ENCODE data around the gene TMPRSS4. TPM values are rescaled to one million over a fixed set of nuclear protein-coding genes. Genes with fewer than 3 reads are reported as not detected.

The TMPRSS4 gene
- total and polyA plus RNA-seq, 2 of the 13 experiments (the other 11 are each of a cell fraction or from before 2014, with no cell fraction given): 0.32 TPM; not detected in 1

- no peak for TF ChIP-seq PLSCR1 (CRISPR knock-in tag; IDR thresholded peaks at IDR 0.05; ENCODE audit: borderline replicate concordance)
These were observed 76.6 kb downstream of the TMPRSS4 start (continued) for GRCh38 chr11:118153516-118153915.

GRCh38 chr11:118153976-118154375, 77.1 kb downstream of the TMPRSS4 start:
- DNase-seq (ENCODE audit: low spot score) (no peak), ATAC-seq (no peak), FAIRE-seq (no peak)
- Histone ChIP-seq H2AFZ (ENCODE audit: low read length) (no peak overlapping the region), H3K9me3 (ENCODE audit: low read length) (no peaks in the 10 kb centered on the region), H3K79me2 (ENCODE audit: insufficient read depth, low read length) (no peaks in the 10 kb centered on the region), H3K27ac (ENCODE audit: extremely low read length, insufficient read depth, low read length) (no peak overlapping the region), H3K27me3 (ENCODE audit: control insufficient read depth in 1 of 2, insufficient read depth in 2 of 2, low read length in 2 of 2) (peaks cover 26 to 94% of the 10 kb centered on the region in 2 experiments), H4K20me1 (ENCODE audit: insufficient read depth, low read length) (no peaks in the 10 kb centered on the region), H3K4me1 (ENCODE audit: insufficient read depth, low read length) (peaks cover 26% of the 10 kb centered on the region), H3K36me3 (replicated peaks in 1 of 2; ENCODE audit: control insufficient read depth in 1 of 2, insufficient read depth in 2 of 2, low read length in 2 of 2) (no peaks in the 10 kb centered on the region), H3K4me2 (ENCODE audit: low read depth, low read length) (no peak overlapping the region), H3K9ac (ENCODE audit: insufficient read depth, low read depth, low read length) (no peak overlapping the region), H3K4me3 (replicated peaks in 1 of 3; ENCODE audit: insufficient read depth in 1 of 3, low read depth in 2 of 3, low read length in 3 of 3) (no peak overlapping the region)
- POLR2A ChIA-PET: no interaction called here
- no TSS peak for BruUV-seq (replicated peaks)
- 83% methylated on average over 11 of the region's 11 CpGs for WGBS (ENCODE audit: low lambda C conversion rate)
- in situ Hi-C loops (cut with HindIII; ENCODE audit: extremely low pct_ligation_motif_present, low pct_unique_long_range_greater_than_20kb) (no loop called here), intact Hi-C loops (cut with micrococcal nuclease; ENCODE audit: unreplicated experiment) (no loop called here)
- CTCF ChIA-PET (ENCODE audit: low intra/inter-chr PET ratio, low total read pairs): no interaction called here
- TF ChIP-seq ZBTB21 (CRISPR knock-in tag; IDR thresholded peaks at IDR 0.05): no peak
- TF ChIP-seq ZNF317 (CRISPR knock-in tag; IDR thresholded peaks at IDR 0.05): no peak
- no peak for TF ChIP-seq FOXO1 (CRISPR knock-in tag; IDR thresholded peaks at IDR 0.05)
- no peak for TF ChIP-seq XBP1 (CRISPR knock-in tag; IDR thresholded peaks at IDR 0.05)
- TF ChIP-seq ZNF337 (CRISPR knock-in tag; IDR thresholded peaks at IDR 0.05; ENCODE audit: borderline replicate concordance, low read depth): no peak
- no peak for TF ChIP-seq PRDM10 (CRISPR knock-in tag; IDR thresholded peaks at IDR 0.05; ENCODE audit: low read depth)
- TF ChIP-seq ZNF777 (CRISPR knock-in tag; IDR thresholded peaks at IDR 0.05): no peak
- no peak for TF ChIP-seq ZNF784 (CRISPR knock-in tag; IDR thresholded peaks at IDR 0.05; ENCODE audit: borderline replicate concordance)
- TF ChIP-seq PRDM4 (CRISPR knock-in tag; IDR thresholded peaks at IDR 0.05; ENCODE audit: borderline replicate concordance): no peak
- no peak for TF ChIP-seq ZFP36 (IDR thresholded peaks at IDR 0.05; ENCODE audit: borderline replicate concordance, low read depth, low read length, partially characterized antibody)

Measured in HepG2 (cell line).